HepG2 (cell line): ENCODE results near the gene SPHK2. TPM values are rescaled to one million over a fixed set of nuclear protein-coding genes. Genes with fewer than 3 reads are reported as not detected.

Experiments
- ARID3A ChIP-seq: IDR thresholded peaks from 2 replicates; pipeline ENCODE4 v1.6.1; 2012; ENCODE audit warnings: low read depth, low read length, improper control_type of control experiment
- FOXA1 ChIP-seq, 2 experiments: fragments of 450-650 bp in 1 of 2; sonication (generic) in 1 of 2; formaldehyde crosslinking in 1 of 2; IDR thresholded peaks; 2 replicates each; pipeline versions ENCODE4 v1.4.0 to v1.6.1; 2016 to 2020; ENCODE audit warnings: missing genetic modification reagents in 1 of 2
- HMG20B ChIP-seq: conservative IDR thresholded peaks from 2 replicates; pipeline ENCODE4 v1.6.1; 2016; ENCODE audit warnings: missing genetic modification reagents, missing compliant biosample characterization
- KDM1A ChIP-seq: IDR thresholded peaks from 2 replicates; pipeline ENCODE4 v1.6.1; 2016; ENCODE audit warnings: missing compliant biosample characterization
- MIER2 ChIP-seq: IDR thresholded peaks from 2 replicates; pipeline ENCODE4 v1.6.1; 2016; ENCODE audit warnings: missing biosample characterization, missing genetic modification reagents
- NPAS2 ChIP-seq: sonication (generic); formaldehyde crosslinking; IDR thresholded peaks from 2 replicates; pipeline ENCODE4 v1.8.0; 2022; ENCODE audit warnings: mild to moderate bottlenecking, missing genetic modification reagents, borderline replicate concordance
- PRDM10 ChIP-seq: sonication (generic); formaldehyde crosslinking; IDR thresholded peaks from 2 replicates; pipeline ENCODE4 v1.4.0; 2020; ENCODE audit warnings: low read depth, missing genetic modification reagents
- RCOR2 ChIP-seq: IDR thresholded peaks from 2 replicates; pipeline ENCODE4 v1.6.1; 2016; ENCODE audit warnings: missing biosample characterization, missing genetic modification reagents
- SOX13 ChIP-seq, 3 experiments: fragments of 450-650 bp in 1 of 3; sonication (generic) in 1 of 3; formaldehyde crosslinking in 1 of 3; IDR thresholded peaks in 2 of 3; conservative IDR thresholded peaks in 1 of 3; 2 replicates each; pipeline versions ENCODE4 v1.5.0 to v1.6.1; 2016 to 2020; ENCODE audit warnings: antibody characterized with exemption in 1 of 3, mild to moderate bottlenecking in 1 of 3, missing compliant biosample characterization in 1 of 3, missing genetic modification reagents in 1 of 3, moderate library complexity in 1 of 3
- SOX5 ChIP-seq: IDR thresholded peaks from 2 replicates; pipeline ENCODE4 v1.6.1; 2016; ENCODE audit warnings: borderline replicate concordance
- SOX6 ChIP-seq, 2 experiments: fragments of 450-650 bp in 1 of 2; sonication (generic) in 1 of 2; formaldehyde crosslinking in 1 of 2; IDR thresholded peaks; 2 replicates each; pipeline versions ENCODE4 v1.4.0 to v1.6.1; 2017 to 2020; ENCODE audit warnings: antibody characterized with exemption in 1 of 2, mild to moderate bottlenecking in 1 of 2, missing genetic modification reagents in 1 of 2
- SRSF9 ChIP-seq: fragments of 200-400 bp; formaldehyde crosslinking; IDR thresholded peaks from 2 replicates; pipeline ENCODE4 v1.6.1; 2018; ENCODE audit warnings: borderline replicate concordance, mild to moderate bottlenecking, low read depth, low read length; ENCODE audit not compliant: insufficient read depth, poor library complexity, severe bottlenecking
- ZFP36 ChIP-seq: fragments of 150-350 bp; IDR thresholded peaks from 2 replicates; pipeline ENCODE4 v1.6.1; 2018; ENCODE audit warnings: borderline replicate concordance, low read length, low read depth; ENCODE audit not compliant: partially characterized antibody
- ZNF264 ChIP-seq: sonication (generic); formaldehyde crosslinking; IDR thresholded peaks from 2 replicates; pipeline ENCODE4 v1.4.0; 2020; ENCODE audit warnings: missing genetic modification reagents
- ZNF354B ChIP-seq: sonication (generic); formaldehyde crosslinking; IDR thresholded peaks from 2 replicates; pipeline ENCODE4 v1.8.0; 2022; ENCODE audit warnings: mild to moderate bottlenecking, missing genetic modification reagents
- ZNF703 ChIP-seq: sonication (generic); formaldehyde crosslinking; IDR thresholded peaks from 2 replicates; pipeline ENCODE4 v1.5.1; 2020; ENCODE audit warnings: missing genetic modification reagents, mild to moderate bottlenecking, moderate library complexity, borderline replicate concordance
- ZNF713 ChIP-seq: sonication (generic); formaldehyde crosslinking; IDR thresholded peaks from 2 replicates; pipeline ENCODE4 v1.4.0; 2020; ENCODE audit warnings: mild to moderate bottlenecking, missing genetic modification reagents
- polyA plus RNA-seq, 8 experiments: library from polyadenylated mRNA; depleted of rRNA in 3 of 8; stranded (reverse) in 7 of 8; unstranded in 1 of 8; fragments of >200 nt; fragmentation: Illumina TruSeq in 4 of 8; extraction: Trizol in 4 of 8; gene quantifications; 2 replicates each; pipeline versions ENCODE4 v1.2.1 to v1.2.3, GENCODE V29; 2011 to 2016; ENCODE audit warnings: low read depth in 4 of 8, missing spikeins in 1 of 8, mixed read lengths in 1 of 8; ENCODE audit not compliant: insufficient read depth in 1 of 8
- total RNA-seq, 5 experiments: library from RNA; depleted of rRNA; stranded (reverse); fragments of >200 nt; fragmentation: Illumina TruSeq; extraction: Trizol; gene quantifications; 2 replicates each; pipeline ENCODE4 v1.2.3, GENCODE V29; 2016; ENCODE audit warnings: low read depth in 1 of 5

Gene SPHK2
- total and polyA plus RNA-seq, 2 of the 13 experiments (the other 11 are each of a cell fraction or from before 2014, with no cell fraction given), result 2.9 to 14.4 TPM

GRCh38 chr19:48571378-48572162 lies 47.7 kb upstream of the SPHK2 start (continued):
- TF ChIP-seq RCOR2 (CRISPR knock-in tag) (no peak), ZNF703 (CRISPR knock-in tag) (no peak), NPAS2 (no peak), SOX13 (IDR thresholded peaks at IDR 0.05) (no peak), SOX13 (CRISPR knock-in tag; conservative IDR thresholded peaks at IDR 0.05 in 1 of 2, IDR thresholded peaks at IDR 0.05 in 1 of 2) (peak in 1 of 2 experiments; percentile 77; a peak in 2 of 4 replicates), ZNF713 (CRISPR knock-in tag) (no peak), MIER2 (CRISPR knock-in tag) (no peak), ZNF264 (CRISPR knock-in tag) (no peak), PRDM10 (CRISPR knock-in tag) (no peak), SRSF9 (no peak), HMG20B (CRISPR knock-in tag) (no peak), SOX6 (IDR thresholded peaks at IDR 0.05) (no peak), SOX6 (CRISPR knock-in tag; IDR thresholded peaks at IDR 0.05) (peak; percentile 61), ZNF354B (CRISPR knock-in tag) (no peak), ARID3A (peak; percentile 58; the same call in 1 of the 2 replicates), SOX5 (CRISPR knock-in tag) (peak; percentile 76; the same call in 1 of the 2 replicates), ZFP36 (peak; percentile 75), KDM1A (CRISPR knock-in tag) (peak; percentile 64; the same call in 1 of the 2 replicates), FOXA1 (IDR thresholded peaks at IDR 0.05) (peak; percentile 65), FOXA1 (CRISPR knock-in tag; IDR thresholded peaks at IDR 0.05) (peak; percentile 59)
